HG03097 (cell line): ENCODE measurements around the gene NPB.

Source experiments
- ATAC-seq: cut with Tn5 transposase; IDR thresholded peaks from one replicate; pipeline ENCODE4 v1.9.1; 2021; ENCODE audit not compliant: unreplicated experiment, low FRiP score

The NPB gene

DNA sequence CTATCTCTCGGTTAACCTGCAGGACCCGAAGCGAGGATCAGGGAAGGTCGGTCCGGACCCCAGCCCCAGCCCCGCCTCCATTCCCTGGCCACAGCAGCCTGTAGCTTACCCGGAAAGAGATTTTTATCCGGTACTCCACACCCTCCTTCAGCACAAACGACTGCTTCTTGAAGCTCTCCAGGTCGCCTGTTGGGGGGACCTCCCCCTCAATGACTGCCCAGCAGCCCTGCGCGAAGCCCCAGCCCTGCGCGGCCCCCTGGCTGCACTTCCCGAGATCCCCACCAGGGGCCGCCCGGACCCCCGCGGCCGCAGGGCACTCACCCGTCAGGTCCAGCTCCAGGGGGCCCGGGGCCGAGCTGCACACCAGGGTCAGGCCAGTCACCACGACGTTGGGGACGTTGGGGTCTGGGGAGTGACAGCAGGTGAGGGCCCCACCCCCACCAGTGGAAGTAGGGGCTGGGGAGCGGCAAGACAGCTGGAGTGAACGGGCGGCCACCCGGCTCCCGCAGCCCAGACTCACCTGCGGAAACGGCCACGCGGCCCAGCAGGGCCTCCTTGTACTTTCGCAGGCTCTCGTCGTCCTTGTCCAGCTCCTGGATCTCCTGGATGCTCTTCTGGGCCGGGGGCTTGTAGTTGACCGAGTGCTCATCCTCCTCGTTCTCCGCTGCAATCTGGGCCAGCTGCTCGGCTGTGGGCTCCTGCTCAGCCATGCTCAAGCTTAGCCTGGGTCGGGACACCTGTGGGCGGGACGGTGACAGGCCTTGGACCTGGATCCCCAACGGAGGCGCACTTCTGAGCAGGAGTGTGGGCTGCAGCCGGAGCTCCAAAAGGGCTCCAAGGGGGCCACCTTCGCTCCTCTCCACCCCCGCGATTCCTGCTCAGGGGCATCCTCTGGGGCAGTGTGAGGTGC lies 32.6 kb upstream of the NPB start:
- no peak for ATAC-seq

- ATAC-seq: no peak
Observed at GRCh38 chr17:81870131-81870980, 31.7 kb upstream of the NPB start.

GRCh38 chr17:81870981-81871386 lies 31.1 kb upstream of the NPB start, which contains the start of gene ARHGDIA:
TSS of gene ARHGDIA (minus strand) at chr17:81871337. CDS start at chr17:81869930, 1,407 bp downstream.
- ATAC-seq: peak; percentile 8

DNA sequence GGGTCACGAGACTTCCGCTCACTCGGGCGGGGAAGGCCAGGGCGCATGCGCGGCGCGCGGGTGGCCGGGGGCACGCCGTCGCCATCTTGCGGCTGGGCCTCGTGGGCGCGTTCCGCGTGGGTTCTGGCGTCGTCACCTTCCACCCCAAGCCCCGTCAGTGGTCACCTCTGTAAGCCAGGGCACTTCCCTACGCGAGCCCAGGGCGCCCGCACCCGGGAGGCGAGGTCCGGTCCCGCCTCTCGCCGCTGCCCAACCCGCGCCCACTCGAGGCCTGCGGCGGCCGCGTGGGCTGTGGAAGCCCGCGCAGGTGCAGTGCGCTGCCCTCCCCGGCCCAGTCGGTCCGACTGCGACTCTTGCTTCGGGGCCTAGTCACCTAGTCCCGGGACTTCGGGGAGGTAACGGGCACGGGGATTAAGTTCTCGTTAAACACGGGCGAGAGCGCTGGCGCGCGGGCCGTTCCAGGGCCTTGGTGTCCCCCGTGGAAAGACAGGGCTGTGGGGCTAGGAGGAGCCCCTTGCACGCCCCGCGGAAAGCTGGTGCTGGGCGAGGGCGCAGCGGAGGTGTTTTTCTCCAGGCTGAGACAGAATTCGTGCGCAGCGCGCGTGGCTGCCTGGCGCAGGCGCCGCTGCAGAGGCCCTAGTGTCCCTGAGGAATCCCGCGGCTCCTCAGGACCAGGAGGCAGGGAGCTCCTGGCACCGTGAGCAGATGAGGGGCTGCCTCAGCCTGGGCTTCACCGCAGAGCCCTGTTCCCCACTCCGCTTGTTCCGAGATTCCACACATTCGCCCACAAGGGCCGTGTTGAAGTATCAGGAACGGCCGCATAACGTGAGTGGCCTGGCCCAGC lies 30.4 kb upstream of the NPB start:
- peak; percentile 41 for ATAC-seq

DNA sequence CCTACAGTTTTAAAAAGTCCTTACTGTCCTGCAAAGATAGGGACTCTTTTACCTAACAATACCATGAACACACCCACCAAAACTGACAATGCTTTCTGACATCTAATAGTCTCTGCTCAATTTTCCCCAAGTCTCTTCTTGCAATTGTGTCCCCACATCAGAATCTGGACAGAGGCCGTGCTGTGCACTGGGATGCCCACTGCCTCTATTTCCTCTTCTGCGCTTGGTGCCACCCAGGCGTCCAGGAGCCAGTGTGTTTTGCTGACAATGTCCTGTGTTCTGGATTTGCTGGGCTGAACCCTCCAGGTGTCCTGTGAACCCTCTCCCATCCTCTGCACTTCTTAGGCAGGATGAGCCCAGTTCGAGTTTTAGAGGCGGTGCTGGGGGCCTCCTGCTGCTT lies 24.5 kb upstream of the NPB start:
- ATAC-seq: no peak

- no peak for ATAC-seq
Observed at GRCh38 chr17:81878294-81878693, 23.7 kb upstream of the NPB start.

GRCh38 chr17:81879121-81879520 lies 22.9 kb upstream of the NPB start:
- no peak for ATAC-seq

GRCh38 chr17:81884520-81884919 lies 17.5 kb upstream of the NPB start:
- ATAC-seq: no peak

GRCh38 chr17:81884968-81885367 lies 17.1 kb upstream of the NPB start:
- ATAC-seq: no peak

- ATAC-seq: no peak
Observed at GRCh38 chr17:81885454-81885853, 16.6 kb upstream of the NPB start.

- no peak for ATAC-seq
Observed at GRCh38 chr17:81885869-81886548, 16.0 kb upstream of the NPB start.

GRCh38 chr17:81888105-81888987 lies 13.7 kb upstream of the NPB start:
- ATAC-seq: no peak

DNA sequence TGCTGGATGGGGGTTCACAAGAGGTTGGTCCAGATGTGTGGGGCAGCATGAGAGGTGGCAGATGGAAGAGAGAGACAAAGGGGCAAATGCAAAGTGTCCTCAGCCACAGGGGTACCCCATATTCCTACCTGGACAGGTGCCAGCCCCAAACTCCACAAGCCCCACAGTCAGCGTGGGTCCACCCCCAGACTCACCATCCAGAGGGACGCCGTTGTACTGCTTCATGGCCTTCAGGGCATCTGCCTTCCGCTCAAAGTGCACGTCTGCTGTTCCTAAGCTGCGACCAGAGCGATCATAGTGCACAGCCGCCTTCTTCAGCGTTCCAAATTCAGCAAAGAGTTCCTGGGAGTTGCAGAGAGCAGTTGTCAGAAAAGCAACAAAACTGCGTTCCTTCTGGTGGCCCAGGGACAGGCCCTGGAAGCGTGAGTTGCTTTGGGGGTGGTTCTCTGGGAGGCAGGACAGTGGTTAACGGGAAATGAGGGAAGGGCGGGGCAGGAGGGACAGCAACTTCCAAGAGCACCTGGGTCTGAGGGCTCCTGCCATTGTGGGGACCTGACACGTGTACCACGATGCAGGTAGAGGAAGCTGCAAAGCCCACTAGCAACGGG lies 12.9 kb upstream of the NPB start:
- ATAC-seq: no peak

GRCh38 chr17:81889602-81890001 lies 12.4 kb upstream of the NPB start:
- no peak for ATAC-seq

DNA sequence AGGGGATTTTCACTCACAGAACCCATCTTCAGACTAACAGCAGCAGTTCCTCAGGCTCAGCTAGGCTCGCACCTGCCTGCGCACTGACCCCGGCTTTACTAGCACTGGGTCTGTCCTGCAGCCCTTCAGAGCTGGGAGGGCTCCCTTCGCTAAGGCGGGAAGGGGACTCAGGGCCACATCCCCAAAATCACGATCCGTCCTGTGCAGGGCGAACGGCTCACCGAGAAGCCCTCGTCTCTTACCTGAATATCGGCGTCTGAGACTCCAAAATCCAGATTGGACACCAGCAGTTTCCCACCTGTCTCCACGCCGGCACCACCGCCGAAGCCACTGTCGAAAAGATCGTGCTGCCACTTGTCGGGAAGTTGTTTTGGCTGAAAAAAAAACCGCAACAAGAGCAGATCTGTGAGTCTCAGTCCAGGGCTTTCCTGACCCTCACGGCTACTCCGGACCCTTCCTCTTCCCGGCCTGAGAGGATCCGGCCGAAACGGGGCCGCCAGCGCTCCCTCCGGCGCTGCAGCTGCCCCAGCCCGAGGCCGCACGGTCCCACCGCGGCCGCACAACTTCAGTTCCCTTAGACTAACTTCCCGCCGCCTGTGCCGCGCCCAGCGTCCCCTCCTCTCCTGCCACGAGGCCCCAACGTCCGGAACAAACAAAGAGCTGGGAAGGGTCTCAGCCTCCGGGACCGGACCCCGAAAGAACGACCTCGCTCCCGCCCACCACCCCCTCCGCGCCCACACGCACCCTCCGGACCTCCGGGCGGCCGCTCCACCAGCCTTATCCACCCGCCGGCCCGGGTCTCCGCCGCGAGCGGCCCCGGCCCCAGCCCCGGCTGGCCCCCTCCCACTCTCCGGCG lies 11.4 kb upstream of the NPB start:
- ATAC-seq: peak; percentile 28

DNA sequence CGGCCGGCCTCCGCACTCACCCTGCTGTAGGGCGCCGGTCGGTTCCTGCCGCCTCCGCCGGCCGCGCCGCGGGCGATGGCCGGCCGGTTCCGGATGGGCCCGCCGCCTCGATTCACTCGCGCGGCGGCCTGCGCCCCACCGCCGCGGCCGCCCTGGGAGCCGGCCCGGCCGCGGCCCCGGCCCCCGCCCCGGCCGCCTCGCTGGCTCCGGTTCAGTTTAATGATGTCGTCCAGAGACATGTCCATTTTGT lies 10.8 kb upstream of the NPB start:
- no peak for ATAC-seq

- no peak for ATAC-seq
Observed at GRCh38 chr17:81895400-81895799, 6.6 kb upstream of the NPB start.
